Spleen (tissue), 11 donors: Measurements from ENCODE around the gene AGPS. TPM values are rescaled to one million over a fixed set of nuclear protein-coding genes. Genes with fewer than 3 reads are reported as not detected.

ENCODE experiments used
- DNase-seq: peaks from one replicate; pipeline ENCODE4 v3.0.0-alpha.2; 2020
- H3K27ac ChIP-seq, 8 donors: fragments of 200-600 bp; sonication (generic) in 7 of 8; 1 replicate in 4 of 8; 2 replicates in 4 of 8; pipeline versions ENCODE4 v1.5.0 to v1.8.0; 2016 to 2021; ENCODE audit warnings: inconsistent platforms in 4 of 8, mild to moderate bottlenecking in 4 of 8, moderate library complexity in 1 of 8
- H3K27me3 ChIP-seq, 7 donors: fragments of 200-600 bp; sonication (generic) in 6 of 7; replicated peaks in 1 of 7; 1 replicate in 4 of 7; 2 replicates in 3 of 7; pipeline versions ENCODE4 v1.5.0 to v1.8.0; 2016 to 2021; ENCODE audit warnings: inconsistent platforms in 3 of 7, mild to moderate bottlenecking in 1 of 7
- H3K36me3 ChIP-seq, 6 donors: fragments of 200-600 bp; sonication (generic) in 5 of 6; 1 replicate in 4 of 6; 2 replicates in 2 of 6; pipeline versions ENCODE4 v1.5.0 to v1.8.0; 2016 to 2021; ENCODE audit warnings: inconsistent platforms in 2 of 6
- H3K4me1 ChIP-seq, 6 donors: fragments of 200-600 bp; sonication (generic) in 5 of 6; 1 replicate in 3 of 6; 2 replicates in 3 of 6; pipeline versions ENCODE4 v1.5.0 to v1.8.0; 2016 to 2021; ENCODE audit warnings: inconsistent platforms in 3 of 6
- H3K4me3 ChIP-seq, 8 donors: fragments of 200-600 bp; sonication (generic) in 7 of 8; 1 replicate in 4 of 8; 2 replicates in 4 of 8; pipeline versions ENCODE4 v1.5.0 to v1.8.0; 2016 to 2021; ENCODE audit warnings: inconsistent platforms in 4 of 8, mild to moderate bottlenecking in 4 of 8, moderate library complexity in 2 of 8
- H3K9me3 ChIP-seq, 8 donors: fragments of 200-600 bp; sonication (generic) in 7 of 8; 1 replicate in 4 of 8; 2 replicates in 4 of 8; pipeline versions ENCODE4 v1.5.0 to v1.8.0; 2016 to 2021; ENCODE audit warnings: inconsistent platforms in 4 of 8
- POLR2A ChIP-seq, 3 donors: fragments of 450-650 bp; IDR thresholded peaks; one replicate each; pipeline ENCODE4 v1.5.1; 2017; ENCODE audit warnings: antibody characterized with exemption in 3 of 3, mild to moderate bottlenecking in 1 of 3
- POLR2AphosphoS5 ChIP-seq, 3 donors: sonication (generic); formaldehyde crosslinking; IDR thresholded peaks; one replicate each; pipeline ENCODE4 v1.5.1; 2017; ENCODE audit warnings: antibody characterized with exemption in 3 of 3
- WGBS, 5 donors: extraction: QIAGEN DNeasy Blood & Tissue Kit in 3 of 5; methylation state at CpG; one replicate each; pipeline versions ENCODE4 v1.1.5 to v1.1.7; 2013 to 2018; 5-methylcytosine and 5-hydroxymethylcytosine counted together
- intact Hi-C: fragments of 100-400 bp; cut with DNase I; formaldehyde crosslinking; loops from one replicate; pipeline ENCODE4 v1.15.0; 2023; ENCODE audit warnings: low total_unique reads
- polyA plus RNA-seq, 3 donors: library from polyadenylated mRNA; stranded (reverse); fragments of 200-250 nt; gene quantifications; one replicate each; pipeline ENCODE4 v1.2.1, GENCODE V29; 2013
- total RNA-seq, 7 donors: library from RNA; depleted of rRNA in 3 of 7; stranded (reverse); fragments of >200 nt in 3 of 7; fragmentation: NEBNext Ultra II Directional in 4 of 7; extraction: Animal tissue kit (Norgen Biotek cat#: 25700) in 4 of 7; gene quantifications; one replicate each; pipeline versions ENCODE4 v1.1.0 to v1.2.1, GENCODE V29; 2016 to 2021
- TF ChIP-seq, protein P1 (sequence below), 11 experiments: fragments of 200-600 bp in 7 of 11; fragments of 450-650 bp in 4 of 11; sonication (generic) in 4 of 11; IDR thresholded peaks in 8 of 11; conservative IDR thresholded peaks in 3 of 11; 1 replicate in 7 of 11; 2 replicates in 4 of 11; pipeline versions ENCODE4 v1.4.0 to v1.8.0; 2016 to 2021; ENCODE audit warnings: antibody characterized with exemption in 11 of 11, inconsistent platforms in 4 of 11, mild to moderate bottlenecking in 1 of 11
- donor health status: healthy with polysubstance abuse.
- donor health status: DM: no; HTN: no; CAD: no; lungs with moderate emphysema.
- donor health status: DM: no; HTN: no; CAD: no.
- donor health status: Bipolar disorder and iron deficiency.
- donor health status: healthy.
- donor health status: DM: no; HTN: no; CAD: no.
- donor health status: DM: yes; HTN: yes; CAD: no.

Gene AGPS
- total and polyA plus RNA-seq, 10 donors, result 3.3 to 44.5 (median 28.2) TPM

DNA sequence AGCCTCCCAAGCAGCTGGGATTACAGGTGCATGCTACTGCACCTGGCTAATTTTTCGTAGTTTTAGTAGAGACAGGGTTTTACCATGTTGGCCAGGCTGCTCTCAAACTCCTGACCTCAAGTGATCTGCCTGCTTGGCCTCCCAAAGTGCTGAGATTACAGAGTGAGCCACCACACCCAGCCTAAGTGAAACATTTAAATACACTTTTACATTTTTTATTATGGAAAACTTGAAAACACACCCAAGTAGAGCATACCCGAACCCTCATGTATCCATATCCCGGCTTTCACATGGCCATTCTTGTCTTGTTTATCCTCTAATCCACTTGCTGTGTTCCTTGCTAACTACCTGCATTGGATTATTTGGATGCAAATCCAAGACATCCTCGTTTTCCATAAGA, 13.2 kb upstream of the AGPS start:
- Histone ChIP-seq H3K9me3 (no peaks in the 10 kb centered on the region), H3K27ac (no peak overlapping the region), H3K27me3 (no peaks in the 10 kb centered on the region), H3K36me3 (peaks cover 0 to 17% (median 0%) of the 10 kb centered on the region in 6 donors), H3K4me1 (peaks cover 0 to 7% (median 0%) of the 10 kb centered on the region in 6 donors), H3K4me3 (no peak overlapping the region)
- intact Hi-C loops, result no loop called here
- no peak for TF ChIP-seq POLR2A (IDR thresholded peaks at IDR 0.05)
- TF ChIP-seq POLR2AphosphoS5 (IDR thresholded peaks at IDR 0.05), result no peak
- TF ChIP-seq, protein P1, sequence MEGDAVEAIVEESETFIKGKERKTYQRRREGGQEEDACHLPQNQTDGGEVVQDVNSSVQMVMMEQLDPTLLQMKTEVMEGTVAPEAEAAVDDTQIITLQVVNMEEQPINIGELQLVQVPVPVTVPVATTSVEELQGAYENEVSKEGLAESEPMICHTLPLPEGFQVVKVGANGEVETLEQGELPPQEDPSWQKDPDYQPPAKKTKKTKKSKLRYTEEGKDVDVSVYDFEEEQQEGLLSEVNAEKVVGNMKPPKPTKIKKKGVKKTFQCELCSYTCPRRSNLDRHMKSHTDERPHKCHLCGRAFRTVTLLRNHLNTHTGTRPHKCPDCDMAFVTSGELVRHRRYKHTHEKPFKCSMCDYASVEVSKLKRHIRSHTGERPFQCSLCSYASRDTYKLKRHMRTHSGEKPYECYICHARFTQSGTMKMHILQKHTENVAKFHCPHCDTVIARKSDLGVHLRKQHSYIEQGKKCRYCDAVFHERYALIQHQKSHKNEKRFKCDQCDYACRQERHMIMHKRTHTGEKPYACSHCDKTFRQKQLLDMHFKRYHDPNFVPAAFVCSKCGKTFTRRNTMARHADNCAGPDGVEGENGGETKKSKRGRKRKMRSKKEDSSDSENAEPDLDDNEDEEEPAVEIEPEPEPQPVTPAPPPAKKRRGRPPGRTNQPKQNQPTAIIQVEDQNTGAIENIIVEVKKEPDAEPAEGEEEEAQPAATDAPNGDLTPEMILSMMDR (IDR thresholded peaks at IDR 0.05 in 8 of 11, conservative IDR thresholded peaks at IDR 0.05 in 3 of 11), result no peak
- WGBS, 5 donors, result 85 to 97% (median 93%) methylated on average over 4 of the region's 4 CpGs
- DNase-seq, result no peak

DNA sequence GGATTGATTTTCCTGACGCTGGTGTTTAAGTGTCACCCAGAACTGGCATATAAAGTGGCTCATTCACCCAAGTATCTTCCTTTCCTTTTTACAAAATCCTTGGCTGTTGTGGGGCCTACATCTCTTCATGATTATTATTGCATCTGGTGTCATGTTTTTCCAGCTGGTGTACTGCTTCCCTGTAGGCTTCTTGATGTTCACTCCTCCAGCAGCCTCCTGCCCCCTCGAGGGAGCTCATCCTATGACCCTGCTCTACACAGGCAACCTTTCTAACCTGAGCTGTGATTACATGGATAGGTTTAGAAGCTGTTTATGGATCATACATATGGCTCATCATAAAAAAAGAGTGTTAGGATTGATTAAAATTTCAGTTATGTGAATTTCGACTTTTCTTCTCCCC, 12.4 kb upstream of the AGPS start:
- H3K9me3 ChIP-seq, result no peaks in the 10 kb centered on the region
- 91 to 99% (median 97%) methylated on average over 3 of the region's 3 CpGs for WGBS, 5 donors
- peaks cover 0 to 17% (median 0%) of the 10 kb centered on the region in 6 donors for H3K36me3 ChIP-seq
- intact Hi-C loops, result no loop called here
- H3K27me3 ChIP-seq, result no peaks in the 10 kb centered on the region
- TF ChIP-seq, protein P1 (IDR thresholded peaks at IDR 0.05 in 8 of 11, conservative IDR thresholded peaks at IDR 0.05 in 3 of 11), result no peak
- TF ChIP-seq POLR2A (IDR thresholded peaks at IDR 0.05) (no peak), POLR2AphosphoS5 (IDR thresholded peaks at IDR 0.05) (no peak)
- H3K27ac ChIP-seq, result no peak overlapping the region
- DNase-seq, result no peak
- H3K4me1 ChIP-seq, result peaks cover 0 to 11% (median 0%) of the 10 kb centered on the region in 6 donors
- no peak overlapping the region for H3K4me3 ChIP-seq

DNA sequence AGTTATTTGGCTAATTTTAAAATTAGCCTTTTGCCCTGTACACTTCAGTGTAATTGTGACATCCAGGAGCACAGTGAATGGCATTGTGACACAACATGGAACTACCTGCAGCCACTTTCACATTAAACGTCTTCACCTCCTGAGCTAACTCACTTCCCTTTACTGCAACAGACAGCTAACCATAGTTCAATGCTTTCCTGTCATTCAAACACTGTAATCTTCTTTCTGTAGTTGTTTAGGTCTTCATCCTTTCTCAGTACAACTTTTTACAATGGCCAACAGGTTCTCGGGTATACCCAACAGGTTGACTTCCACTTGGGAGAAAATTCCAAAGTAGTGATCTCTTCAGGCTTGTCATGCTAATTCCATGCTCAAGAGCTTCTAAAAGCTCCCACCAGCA, 8.6 kb upstream of the AGPS start:
- H3K27me3 ChIP-seq, result no peaks in the 10 kb centered on the region
- intact Hi-C loops, result no loop called here
- H3K27ac ChIP-seq, result no peak overlapping the region
- H3K4me3 ChIP-seq, result no peak overlapping the region
- no peak for TF ChIP-seq POLR2AphosphoS5 (IDR thresholded peaks at IDR 0.05)
- no peak for TF ChIP-seq POLR2A (IDR thresholded peaks at IDR 0.05)
- TF ChIP-seq, protein P1 (IDR thresholded peaks at IDR 0.05 in 8 of 11, conservative IDR thresholded peaks at IDR 0.05 in 3 of 11), result no peak
- H3K4me1 ChIP-seq, result peaks cover 0 to 11% (median 0%) of the 10 kb centered on the region in 6 donors
- no peaks in the 10 kb centered on the region for H3K9me3 ChIP-seq
- no peak for DNase-seq
- H3K36me3 ChIP-seq, result peaks cover 0 to 17% (median 0%) of the 10 kb centered on the region in 6 donors
- WGBS, 5 donors, result 41 to 59% (median 58%) methylated on average over 2 of the region's 2 CpGs

DNA sequence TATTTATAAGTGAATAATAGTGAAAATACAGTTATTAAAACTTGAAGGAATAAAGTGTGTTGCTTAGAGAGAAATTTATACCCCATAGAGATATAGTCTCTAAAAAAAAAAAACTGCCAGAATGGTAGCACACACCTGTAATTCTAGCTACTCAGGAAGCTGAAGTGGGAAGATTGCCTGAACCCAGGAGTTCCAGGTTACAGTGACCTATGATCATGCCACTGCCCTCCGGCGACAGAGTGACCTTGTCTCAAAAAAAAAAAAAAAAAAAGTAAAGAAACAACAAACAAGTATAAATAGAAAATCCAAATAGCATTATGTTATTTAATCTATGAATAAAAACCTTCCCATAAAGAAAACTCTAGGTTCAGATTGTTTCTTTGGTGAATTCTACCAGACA, 7.4 kb upstream of the AGPS start:
- intact Hi-C loops, result no loop called here
- peaks cover 0 to 14% (median 0%) of the 10 kb centered on the region in 6 donors for H3K4me1 ChIP-seq
- no peaks in the 10 kb centered on the region for H3K9me3 ChIP-seq
- H3K27me3 ChIP-seq, result no peaks in the 10 kb centered on the region
- peaks cover 0 to 10% (median 0%) of the 10 kb centered on the region in 6 donors for H3K36me3 ChIP-seq
- 38 to 100% (median 78%) methylated on average over 2 of the region's 2 CpGs for WGBS, 5 donors
- TF ChIP-seq POLR2A (IDR thresholded peaks at IDR 0.05) (no peak), POLR2AphosphoS5 (IDR thresholded peaks at IDR 0.05) (no peak)
- no peak overlapping the region for H3K27ac ChIP-seq
- DNase-seq, result no peak
- no peak overlapping the region for H3K4me3 ChIP-seq
